Lower leg skin (tissue), 4 donors: Measurements from ENCODE around the gene SGTB. TPM values are rescaled to one million over a fixed set of nuclear protein-coding genes. Genes with fewer than 3 reads are reported as not detected.
"Not testable (repeated sequence)": the region's sequence is repeated elsewhere in the genome, so short reads cannot be mapped to it uniquely, and the experiment has no call there.

Source experiments
- DNase-seq, 2 donors: peaks; one replicate each; pipeline ENCODE4 v3.0.0-alpha.2; 2019; ENCODE audit warnings: low spot score in 2 of 2
- H3K4me3 ChIP-seq: fragments of 200-600 bp; sonication (generic); 2 replicates; pipeline ENCODE4 v1.5.1; 2017; ENCODE audit warnings: mild to moderate bottlenecking, low read depth; ENCODE audit not compliant: poor library complexity, severe bottlenecking
- CTCF ChIP-seq, 3 donors: fragments of 450-650 bp; IDR thresholded peaks; one replicate each; pipeline ENCODE4 v1.5.1; 2016; ENCODE audit warnings: antibody characterized with exemption in 3 of 3, mild to moderate bottlenecking in 3 of 3, moderate library complexity in 2 of 3
- POLR2A ChIP-seq, 2 donors: fragments of 450-650 bp; IDR thresholded peaks; one replicate each; pipeline ENCODE4 v1.6.1; 2016 to 2017; ENCODE audit warnings: antibody characterized with exemption in 2 of 2, mild to moderate bottlenecking in 1 of 2, moderate library complexity in 1 of 2
- WGBS, 2 donors: methylation state at CpG; one replicate each; pipeline ENCODE4 v1.1.5; 2018; 5-methylcytosine and 5-hydroxymethylcytosine counted together
- intact Hi-C: fragments of 100-400 bp; cut with DNase I; formaldehyde crosslinking; loops from one replicate; pipeline ENCODE4 v1.15.0; 2023; ENCODE audit warnings: low total_unique reads
- total RNA-seq, 4 donors: library from RNA; depleted of rRNA; stranded (reverse); fragments of >200 nt; gene quantifications; one replicate each; pipeline ENCODE4 v1.1.0, GENCODE V29; 2016

The SGTB gene
- total RNA-seq, 4 donors from 2014 or later: 5.8 to 6.4 (median 6.0) TPM

GRCh38 chr5:65699338-65699737 lies 22.6 kb downstream of the SGTB start:
- WGBS, 2 donors: 93% methylated on average over 4 of the region's 4 CpGs
- TF ChIP-seq CTCF (IDR thresholded peaks at IDR 0.05): no peak
- TF ChIP-seq POLR2A (IDR thresholded peaks at IDR 0.05): no peak
- no peak for DNase-seq
- no peak overlapping the region for H3K4me3 ChIP-seq
- intact Hi-C loops: no loop called here

GRCh38 chr5:65696892-65697291 lies 25.0 kb downstream of the SGTB start:
- intact Hi-C loops: no loop called here
- no peak for DNase-seq
- no peak for TF ChIP-seq POLR2A (IDR thresholded peaks at IDR 0.05)
- no peak for TF ChIP-seq CTCF (IDR thresholded peaks at IDR 0.05)
- no peak overlapping the region for H3K4me3 ChIP-seq

GRCh38 chr5:65695896-65696295 lies 26.0 kb downstream of the SGTB start:
- H3K4me3 ChIP-seq: no peak overlapping the region
- WGBS, 2 donors: 83 to 85% methylated on average over 4 of the region's 4 CpGs
- no peak for TF ChIP-seq CTCF (IDR thresholded peaks at IDR 0.05)
- no peak for TF ChIP-seq POLR2A (IDR thresholded peaks at IDR 0.05)
- no peak for DNase-seq
- intact Hi-C loops: no loop called here

- DNase-seq: no peak
- intact Hi-C loops: no loop called here
- TF ChIP-seq CTCF (IDR thresholded peaks at IDR 0.05): no peak
- no peak for TF ChIP-seq POLR2A (IDR thresholded peaks at IDR 0.05)
- 84 to 88% methylated on average over 4 of the region's 4 CpGs for WGBS, 2 donors
- no peak overlapping the region for H3K4me3 ChIP-seq
These were observed 26.6 kb downstream of the SGTB start for GRCh38 chr5:65695162-65695755.

GRCh38 chr5:65693121-65693520 lies 28.8 kb downstream of the SGTB start:
- TF ChIP-seq CTCF (IDR thresholded peaks at IDR 0.05) (no peak), POLR2A (IDR thresholded peaks at IDR 0.05) (no peak)
- 85 to 91% methylated on average over 2 of the region's 2 CpGs for WGBS, 2 donors
- intact Hi-C loops: no loop called here
- no peak overlapping the region for H3K4me3 ChIP-seq
- DNase-seq: no peak

GRCh38 chr5:65682148-65682547 lies 39.8 kb downstream of the SGTB start:
- TF ChIP-seq CTCF (IDR thresholded peaks at IDR 0.05): no peak
- no peak for TF ChIP-seq POLR2A (IDR thresholded peaks at IDR 0.05)
- no peak overlapping the region for H3K4me3 ChIP-seq
- DNase-seq: no peak
- 90 to 92% methylated on average over 3 of the region's 3 CpGs for whole genome bisulfite sequencing, 2 donors
- intact Hi-C loops: no loop called here

- H3K4me3 ChIP-seq, intact Hi-C loops, DNase-seq: not testable (repeated sequence)
- WGBS, 2 donors: 93 to 96% methylated on average over 3 of the region's 3 CpGs
These were observed 45.9 kb downstream of the SGTB start for GRCh38 chr5:65676056-65676455.
